HepG2 (cell line): ENCODE measurements around the gene TM7SF3. TPM values are rescaled to one million over a fixed set of nuclear protein-coding genes. Genes with fewer than 3 reads are reported as not detected.

Source experiments
- HHEX ChIP-seq: IDR thresholded peaks from 2 replicates; pipeline ENCODE4 v1.6.1; 2016; ENCODE audit warnings: control low read depth
- KDM4B ChIP-seq: sonication (generic); formaldehyde crosslinking; IDR thresholded peaks from 2 replicates; pipeline ENCODE4 v1.4.0; 2020; ENCODE audit warnings: missing genetic modification reagents
- KDM6A ChIP-seq: IDR thresholded peaks from 2 replicates; pipeline ENCODE4 v1.6.1; 2016; ENCODE audit warnings: low read depth
- MIER3 ChIP-seq: IDR thresholded peaks from 2 replicates; pipeline ENCODE4 v1.6.1; 2016; ENCODE audit warnings: missing compliant biosample characterization, borderline replicate concordance
- NFKB2 ChIP-seq: sonication (generic); formaldehyde crosslinking; IDR thresholded peaks from 2 replicates; pipeline ENCODE4 v1.4.0; 2020; ENCODE audit warnings: missing genetic modification reagents, borderline replicate concordance
- NFRKB ChIP-seq: fragments of 450-650 bp; IDR thresholded peaks from 2 replicates; pipeline ENCODE4 v1.6.1; 2017
- PRPF4 ChIP-seq: fragments of 200-400 bp; formaldehyde crosslinking; IDR thresholded peaks from 2 replicates; pipeline ENCODE4 v1.6.1; 2016; ENCODE audit warnings: low read length, low read depth; ENCODE audit not compliant: poor library complexity, severe bottlenecking
- REPIN1 ChIP-seq: sonication (generic); formaldehyde crosslinking; IDR thresholded peaks from 2 replicates; pipeline ENCODE4 v1.8.0; 2022; ENCODE audit warnings: missing genetic modification reagents, low read depth, mild to moderate bottlenecking, borderline replicate concordance
- RERE ChIP-seq: IDR thresholded peaks from 2 replicates; pipeline ENCODE4 v1.6.1; 2016; ENCODE audit warnings: low read depth, missing genetic modification reagents, missing compliant biosample characterization
- SUZ12 ChIP-seq: fragments of 150-350 bp; IDR thresholded peaks from 2 replicates; pipeline ENCODE4 v1.6.1; 2014; ENCODE audit warnings: low read depth, low read length
- TBP ChIP-seq: sonication (generic); formaldehyde crosslinking; IDR thresholded peaks from 2 replicates; pipeline ENCODE4 v1.5.0; 2020; ENCODE audit warnings: missing genetic modification reagents
- XBP1 ChIP-seq: sonication (generic); formaldehyde crosslinking; IDR thresholded peaks from 2 replicates; pipeline ENCODE4 v1.5.0; 2020; ENCODE audit warnings: missing genetic modification reagents
- ZBTB26 ChIP-seq: IDR thresholded peaks from 2 replicates; pipeline ENCODE4 v1.6.1; 2016; ENCODE audit warnings: missing compliant biosample characterization, missing genetic modification reagents, borderline replicate concordance
- ZFX ChIP-seq: sonication (generic); formaldehyde crosslinking; IDR thresholded peaks from 2 replicates; pipeline ENCODE4 v1.4.0; 2020; ENCODE audit warnings: mild to moderate bottlenecking, low read depth, missing genetic modification reagents, moderate library complexity
- ZKSCAN1 ChIP-seq: fragments of 150-350 bp; IDR thresholded peaks from 2 replicates; pipeline ENCODE4 v1.6.1; 2014; ENCODE audit warnings: low read length
- ZNF256 ChIP-seq: sonication (generic); formaldehyde crosslinking; conservative IDR thresholded peaks from 2 replicates; pipeline ENCODE4 v1.4.0; 2020; ENCODE audit warnings: missing genetic modification reagents
- ZNF782 ChIP-seq: sonication (generic); formaldehyde crosslinking; IDR thresholded peaks from 2 replicates; pipeline ENCODE4 v1.4.0; 2020; ENCODE audit warnings: missing genetic modification reagents, mild to moderate bottlenecking, borderline replicate concordance
- ZNF891 ChIP-seq: sonication (generic); formaldehyde crosslinking; IDR thresholded peaks from 2 replicates; pipeline ENCODE4 v1.5.0; 2020; ENCODE audit warnings: mild to moderate bottlenecking, missing genetic modification reagents
- polyA plus RNA-seq, 8 experiments: library from polyadenylated mRNA; depleted of rRNA in 3 of 8; stranded (reverse) in 7 of 8; unstranded in 1 of 8; fragments of >200 nt; fragmentation: Illumina TruSeq in 4 of 8; extraction: Trizol in 4 of 8; gene quantifications; 2 replicates each; pipeline versions ENCODE4 v1.2.1 to v1.2.3, GENCODE V29; 2011 to 2016; ENCODE audit warnings: low read depth in 4 of 8, missing spikeins in 1 of 8, mixed read lengths in 1 of 8; ENCODE audit not compliant: insufficient read depth in 1 of 8
- total RNA-seq, 5 experiments: library from RNA; depleted of rRNA; stranded (reverse); fragments of >200 nt; fragmentation: Illumina TruSeq; extraction: Trizol; gene quantifications; 2 replicates each; pipeline ENCODE4 v1.2.3, GENCODE V29; 2016; ENCODE audit warnings: low read depth in 1 of 5
- TF ChIP-seq, protein P1 (sequence below): sonication (generic); formaldehyde crosslinking; IDR thresholded peaks from 2 replicates; pipeline ENCODE4 v1.9.0; 2021; ENCODE audit warnings: missing genetic modification reagents, mild to moderate bottlenecking, borderline replicate concordance
- TF ChIP-seq, protein P2 (sequence below): sonication (generic); formaldehyde crosslinking; IDR thresholded peaks from 2 replicates; pipeline ENCODE4 v1.4.0; 2020; ENCODE audit warnings: low read depth, mild to moderate bottlenecking, missing genetic modification reagents
- TF ChIP-seq, protein P3 (sequence below): sonication (generic); formaldehyde crosslinking; IDR thresholded peaks from 2 replicates; pipeline ENCODE4 v1.4.0; 2020; ENCODE audit warnings: missing genetic modification reagents

Gene TM7SF3
- total and polyA plus RNA-seq, 2 of the 13 experiments (the other 11 are each of a cell fraction or from before 2014, with no cell fraction given), result 116 to 142 TPM

- TF ChIP-seq RERE (CRISPR knock-in tag), result no peak
- TF ChIP-seq, protein P1, sequence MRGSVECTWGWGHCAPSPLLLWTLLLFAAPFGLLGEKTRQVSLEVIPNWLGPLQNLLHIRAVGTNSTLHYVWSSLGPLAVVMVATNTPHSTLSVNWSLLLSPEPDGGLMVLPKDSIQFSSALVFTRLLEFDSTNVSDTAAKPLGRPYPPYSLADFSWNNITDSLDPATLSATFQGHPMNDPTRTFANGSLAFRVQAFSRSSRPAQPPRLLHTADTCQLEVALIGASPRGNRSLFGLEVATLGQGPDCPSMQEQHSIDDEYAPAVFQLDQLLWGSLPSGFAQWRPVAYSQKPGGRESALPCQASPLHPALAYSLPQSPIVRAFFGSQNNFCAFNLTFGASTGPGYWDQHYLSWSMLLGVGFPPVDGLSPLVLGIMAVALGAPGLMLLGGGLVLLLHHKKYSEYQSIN (CRISPR knock-in tag), result no peak
- TF ChIP-seq REPIN1, result no peak
- no peak for TF ChIP-seq XBP1 (CRISPR knock-in tag)
- no peak for TF ChIP-seq PRPF4
- TF ChIP-seq ZKSCAN1, result no peak
- no peak for TF ChIP-seq KDM6A (CRISPR knock-in tag)
- TF ChIP-seq MIER3 (CRISPR knock-in tag), result no peak
- TF ChIP-seq SUZ12, result no peak
- TF ChIP-seq, protein P2, sequence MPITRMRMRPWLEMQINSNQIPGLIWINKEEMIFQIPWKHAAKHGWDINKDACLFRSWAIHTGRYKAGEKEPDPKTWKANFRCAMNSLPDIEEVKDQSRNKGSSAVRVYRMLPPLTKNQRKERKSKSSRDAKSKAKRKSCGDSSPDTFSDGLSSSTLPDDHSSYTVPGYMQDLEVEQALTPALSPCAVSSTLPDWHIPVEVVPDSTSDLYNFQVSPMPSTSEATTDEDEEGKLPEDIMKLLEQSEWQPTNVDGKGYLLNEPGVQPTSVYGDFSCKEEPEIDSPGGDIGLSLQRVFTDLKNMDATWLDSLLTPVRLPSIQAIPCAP, result no peak
- TF ChIP-seq KDM4B (CRISPR knock-in tag), result no peak
- TF ChIP-seq TBP (CRISPR knock-in tag), result no peak
- no peak for TF ChIP-seq HHEX
- 0 out of 2 replicates have a peak, but pooled peaks have one; percentile 38 for TF ChIP-seq ZNF891 (CRISPR knock-in tag)
- no peak for TF ChIP-seq NFRKB
- TF ChIP-seq ZNF782 (CRISPR knock-in tag), result peak; percentile 94
- peak; percentile 35; the same call in 1 of the 2 replicates for TF ChIP-seq ZBTB26 (CRISPR knock-in tag)
- TF ChIP-seq, protein P3, sequence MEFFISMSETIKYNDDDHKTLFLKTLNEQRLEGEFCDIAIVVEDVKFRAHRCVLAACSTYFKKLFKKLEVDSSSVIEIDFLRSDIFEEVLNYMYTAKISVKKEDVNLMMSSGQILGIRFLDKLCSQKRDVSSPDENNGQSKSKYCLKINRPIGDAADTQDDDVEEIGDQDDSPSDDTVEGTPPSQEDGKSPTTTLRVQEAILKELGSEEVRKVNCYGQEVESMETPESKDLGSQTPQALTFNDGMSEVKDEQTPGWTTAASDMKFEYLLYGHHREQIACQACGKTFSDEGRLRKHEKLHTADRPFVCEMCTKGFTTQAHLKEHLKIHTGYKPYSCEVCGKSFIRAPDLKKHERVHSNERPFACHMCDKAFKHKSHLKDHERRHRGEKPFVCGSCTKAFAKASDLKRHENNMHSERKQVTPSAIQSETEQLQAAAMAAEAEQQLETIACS (CRISPR knock-in tag), result peak; percentile 97
- TF ChIP-seq NFKB2 (CRISPR knock-in tag), result peak; percentile 64; the same call in 1 of the 2 replicates
- no peak for TF ChIP-seq ZNF256 (CRISPR knock-in tag)
- peak; percentile 85 for TF ChIP-seq ZFX (CRISPR knock-in tag)
These were observed 76.1 kb downstream of the TM7SF3 start, which contains the start of the genes FGFR1OP2 and INTS13 (continued) for GRCh38 chr12:26937863-26938700.
